ENCODE results near the gene MAP4K2. TPM values are rescaled to one million over a fixed set of nuclear protein-coding genes. Genes with fewer than 3 reads are reported as not detected.

MAP4K2 gene
- total and polyA plus RNA-seq, 9 of the 15 experiments (the other 6 are each of a cell fraction or from before 2014, with no cell fraction given) = 0.13 to 14.5 (median 7.3) TPM

- TF ChIP-seq ZMIZ1 (IDR thresholded peaks at IDR 0.05; ENCODE audit: low read depth in 2 of 2, low read length in 2 of 2) (no peak), ZBTB7A (IDR thresholded peaks at IDR 0.05; ENCODE audit: borderline replicate concordance, control insufficient read depth, low read depth, low read length) (peak; percentile 89), L3MBTL2 (IDR thresholded peaks at IDR 0.05) (peak; percentile 72), SMC3 (conservative IDR thresholded peaks at IDR 0.05; ENCODE audit: insufficient read depth, low read depth, low read length) (peak; percentile 26; the same call in 1 of the 2 replicates), NR0B1 (IDR thresholded peaks at IDR 0.05; ENCODE audit: partially characterized antibody) (no peak), ZNF197 (CRISPR knock-in tag; IDR thresholded peaks at IDR 0.05; ENCODE audit: low read depth) (no peak), FOXA3 (CRISPR knock-in tag; conservative IDR thresholded peaks at IDR 0.05 in 1 of 2, IDR thresholded peaks at IDR 0.05 in 1 of 2) (no peak), ZNF695 (CRISPR knock-in tag; IDR thresholded peaks at IDR 0.05) (no peak), CREB3L1 (IDR thresholded peaks at IDR 0.05; ENCODE audit: borderline replicate concordance, low read depth) (no peak), MBD2 (IDR thresholded peaks at IDR 0.05; ENCODE audit: borderline replicate concordance, low read depth) (no peak), MAX (CRISPR knock-in tag; IDR thresholded peaks at IDR 0.05) (no peak; the same call in 1 of the 2 replicates), KDM1A (IDR thresholded peaks at IDR 0.05) (no peak), CTBP1 (IDR thresholded peaks at IDR 0.05; ENCODE audit: borderline replicate concordance) (peak; percentile 77; the same call in 1 of the 2 replicates), HSF4 (CRISPR knock-in tag; IDR thresholded peaks at IDR 0.05; ENCODE audit: borderline replicate concordance) (no peak), SP1 (CRISPR knock-in tag; IDR thresholded peaks at IDR 0.05) (no peak; the same call in 1 of the 2 replicates), RCOR1 (IDR thresholded peaks at IDR 0.05; ENCODE audit: borderline replicate concordance in 1 of 2, low read depth in 2 of 2, low read length in 2 of 2) (no peak), EGR1 (conservative IDR thresholded peaks at IDR 0.05) (peak; percentile 98)
Measured at GRCh38 chr11:64844330-64845128, 41.5 kb upstream of the MAP4K2 start, which contains the start of gene CDC42BPG (continued).

Measured in K562 (cell line).